H1 (cell line): ENCODE data around the gene BIN1. TPM values are rescaled to one million over a fixed set of nuclear protein-coding genes. Genes with fewer than 3 reads are reported as not detected.

Source experiments
- CBX8 ChIP-seq: fragments of 300-800, 300-1000 bp; sonication (generic); IDR thresholded peaks from 2 replicates; pipeline ENCODE4 v1.7.1; 2016; ENCODE audit warnings: low read depth, low read length, borderline replicate concordance
- FOSL1 ChIP-seq: IDR thresholded peaks from 2 replicates; pipeline ENCODE4 v1.6.1; 2011; ENCODE audit warnings: mild to moderate bottlenecking, low read depth, low read length, moderate library complexity; ENCODE audit not compliant: insufficient read depth
- KDM1A ChIP-seq: fragments of 200-600, 300-600 bp; sonication (generic); IDR thresholded peaks from 2 replicates; pipeline ENCODE4 v1.7.1; 2016; ENCODE audit warnings: mild to moderate bottlenecking, low read length, borderline replicate concordance
- RFX5 ChIP-seq: IDR thresholded peaks from 2 replicates; pipeline ENCODE4 v1.6.1; 2011; ENCODE audit warnings: low read depth, low read length, improper control_type of control experiment, borderline replicate concordance
- polyA plus RNA-seq, 7 experiments: library from polyadenylated mRNA; depleted of rRNA in 3 of 7; stranded (reverse) in 5 of 7; unstranded in 2 of 7; fragments of >200 nt in 5 of 7; fragments of 200-250 nt in 2 of 7; gene quantifications; 1 replicate in 5 of 7; 2 replicates in 1 of 7; 4 replicates in 1 of 7; pipeline versions ENCODE4 v1.2.1 to v1.2.3, GENCODE V29; 2011 to 2013; ENCODE audit warnings: missing spikeins in 2 of 7, mixed read lengths in 2 of 7
- total RNA-seq: library from RNA; stranded (reverse); fragmentation: NEBNext Ultra II Directional; extraction: Animal tissue kit (Norgen Biotek cat#: 25700); gene quantifications from 2 replicates; pipeline ENCODE4 v1.2.1, GENCODE V29; 2021
- TF ChIP-seq, protein P1 (sequence below), 3 experiments: IDR thresholded peaks; 1 replicate in 2 of 3; 2 replicates in 1 of 3; pipeline versions ENCODE4 v1.5.1 to v1.6.1; 2011; ENCODE audit warnings: low read length in 3 of 3, mild to moderate bottlenecking in 3 of 3, inconsistent platforms in 2 of 3, low read depth in 1 of 3, moderate library complexity in 1 of 3; ENCODE audit not compliant: insufficient read depth in 1 of 3; ENCODE audit errors: control extremely low read depth in 1 of 3
- TF ChIP-seq, protein P2 (sequence below): fragments of 300-600 bp; sonication (generic); IDR thresholded peaks from 2 replicates; pipeline ENCODE4 v1.7.1; 2012; ENCODE audit warnings: low read length, moderate library complexity, mild to moderate bottlenecking, inconsistent platforms; ENCODE audit not compliant: insufficient replicate concordance

Gene BIN1
- total and polyA plus RNA-seq, 2 of the 8 experiments (the other 6 are each of a cell fraction or from before 2014, with no cell fraction given): 23.6 to 35.6 TPM

DNA sequence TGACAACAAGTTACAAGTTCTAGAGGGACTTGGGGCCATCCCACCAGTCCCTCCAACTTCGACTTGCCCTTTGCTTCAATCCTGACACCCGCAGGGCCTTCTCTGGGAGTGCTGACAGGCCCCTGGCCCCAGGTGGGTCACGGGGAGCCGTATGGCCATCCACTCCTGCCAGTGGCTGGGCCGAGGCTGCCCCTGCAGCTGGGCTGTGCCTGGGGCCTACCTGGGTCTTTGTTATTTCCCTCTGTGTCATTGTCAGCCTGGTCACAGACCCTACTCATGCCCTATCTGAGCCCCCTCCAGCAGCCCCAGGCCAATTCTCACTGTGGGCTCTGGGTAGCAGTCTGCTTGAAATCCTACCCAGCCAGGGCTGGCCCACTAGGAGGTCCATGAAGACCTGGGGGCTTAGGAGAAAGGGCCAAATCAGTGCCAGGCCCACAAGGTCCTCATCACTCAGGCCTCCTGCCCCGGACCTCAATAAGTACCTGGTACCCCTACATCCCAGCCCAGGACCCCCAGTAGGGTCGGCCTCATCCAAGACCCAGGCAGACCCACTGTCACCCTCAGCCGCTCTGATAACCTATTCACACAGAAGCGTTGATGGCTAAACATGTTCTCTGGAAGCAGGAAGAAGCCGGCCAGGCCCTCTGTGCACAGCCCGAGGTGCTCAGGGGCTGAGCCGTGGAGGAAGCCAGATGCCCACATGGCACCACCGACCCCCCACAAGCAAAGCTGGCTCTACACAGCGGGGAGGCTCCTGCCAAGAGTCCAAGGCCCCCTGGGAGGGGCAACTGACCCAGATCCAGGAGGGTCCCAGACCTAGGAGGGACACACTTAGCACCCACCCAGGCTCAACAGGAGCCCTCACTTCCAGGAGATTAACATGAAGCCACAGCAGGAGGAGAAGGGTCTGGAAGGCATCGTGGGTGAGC lies 57.7 kb downstream of the BIN1 start (continued):
- TF ChIP-seq, protein P1, sequence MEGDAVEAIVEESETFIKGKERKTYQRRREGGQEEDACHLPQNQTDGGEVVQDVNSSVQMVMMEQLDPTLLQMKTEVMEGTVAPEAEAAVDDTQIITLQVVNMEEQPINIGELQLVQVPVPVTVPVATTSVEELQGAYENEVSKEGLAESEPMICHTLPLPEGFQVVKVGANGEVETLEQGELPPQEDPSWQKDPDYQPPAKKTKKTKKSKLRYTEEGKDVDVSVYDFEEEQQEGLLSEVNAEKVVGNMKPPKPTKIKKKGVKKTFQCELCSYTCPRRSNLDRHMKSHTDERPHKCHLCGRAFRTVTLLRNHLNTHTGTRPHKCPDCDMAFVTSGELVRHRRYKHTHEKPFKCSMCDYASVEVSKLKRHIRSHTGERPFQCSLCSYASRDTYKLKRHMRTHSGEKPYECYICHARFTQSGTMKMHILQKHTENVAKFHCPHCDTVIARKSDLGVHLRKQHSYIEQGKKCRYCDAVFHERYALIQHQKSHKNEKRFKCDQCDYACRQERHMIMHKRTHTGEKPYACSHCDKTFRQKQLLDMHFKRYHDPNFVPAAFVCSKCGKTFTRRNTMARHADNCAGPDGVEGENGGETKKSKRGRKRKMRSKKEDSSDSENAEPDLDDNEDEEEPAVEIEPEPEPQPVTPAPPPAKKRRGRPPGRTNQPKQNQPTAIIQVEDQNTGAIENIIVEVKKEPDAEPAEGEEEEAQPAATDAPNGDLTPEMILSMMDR (IDR thresholded peaks at IDR 0.05; ENCODE audit: control extremely low read depth in 1 of 3, insufficient read depth in 1 of 3, low read depth in 1 of 3, low read length in 3 of 3): no peak
- no peak for TF ChIP-seq FOSL1
- TF ChIP-seq, protein P2, sequence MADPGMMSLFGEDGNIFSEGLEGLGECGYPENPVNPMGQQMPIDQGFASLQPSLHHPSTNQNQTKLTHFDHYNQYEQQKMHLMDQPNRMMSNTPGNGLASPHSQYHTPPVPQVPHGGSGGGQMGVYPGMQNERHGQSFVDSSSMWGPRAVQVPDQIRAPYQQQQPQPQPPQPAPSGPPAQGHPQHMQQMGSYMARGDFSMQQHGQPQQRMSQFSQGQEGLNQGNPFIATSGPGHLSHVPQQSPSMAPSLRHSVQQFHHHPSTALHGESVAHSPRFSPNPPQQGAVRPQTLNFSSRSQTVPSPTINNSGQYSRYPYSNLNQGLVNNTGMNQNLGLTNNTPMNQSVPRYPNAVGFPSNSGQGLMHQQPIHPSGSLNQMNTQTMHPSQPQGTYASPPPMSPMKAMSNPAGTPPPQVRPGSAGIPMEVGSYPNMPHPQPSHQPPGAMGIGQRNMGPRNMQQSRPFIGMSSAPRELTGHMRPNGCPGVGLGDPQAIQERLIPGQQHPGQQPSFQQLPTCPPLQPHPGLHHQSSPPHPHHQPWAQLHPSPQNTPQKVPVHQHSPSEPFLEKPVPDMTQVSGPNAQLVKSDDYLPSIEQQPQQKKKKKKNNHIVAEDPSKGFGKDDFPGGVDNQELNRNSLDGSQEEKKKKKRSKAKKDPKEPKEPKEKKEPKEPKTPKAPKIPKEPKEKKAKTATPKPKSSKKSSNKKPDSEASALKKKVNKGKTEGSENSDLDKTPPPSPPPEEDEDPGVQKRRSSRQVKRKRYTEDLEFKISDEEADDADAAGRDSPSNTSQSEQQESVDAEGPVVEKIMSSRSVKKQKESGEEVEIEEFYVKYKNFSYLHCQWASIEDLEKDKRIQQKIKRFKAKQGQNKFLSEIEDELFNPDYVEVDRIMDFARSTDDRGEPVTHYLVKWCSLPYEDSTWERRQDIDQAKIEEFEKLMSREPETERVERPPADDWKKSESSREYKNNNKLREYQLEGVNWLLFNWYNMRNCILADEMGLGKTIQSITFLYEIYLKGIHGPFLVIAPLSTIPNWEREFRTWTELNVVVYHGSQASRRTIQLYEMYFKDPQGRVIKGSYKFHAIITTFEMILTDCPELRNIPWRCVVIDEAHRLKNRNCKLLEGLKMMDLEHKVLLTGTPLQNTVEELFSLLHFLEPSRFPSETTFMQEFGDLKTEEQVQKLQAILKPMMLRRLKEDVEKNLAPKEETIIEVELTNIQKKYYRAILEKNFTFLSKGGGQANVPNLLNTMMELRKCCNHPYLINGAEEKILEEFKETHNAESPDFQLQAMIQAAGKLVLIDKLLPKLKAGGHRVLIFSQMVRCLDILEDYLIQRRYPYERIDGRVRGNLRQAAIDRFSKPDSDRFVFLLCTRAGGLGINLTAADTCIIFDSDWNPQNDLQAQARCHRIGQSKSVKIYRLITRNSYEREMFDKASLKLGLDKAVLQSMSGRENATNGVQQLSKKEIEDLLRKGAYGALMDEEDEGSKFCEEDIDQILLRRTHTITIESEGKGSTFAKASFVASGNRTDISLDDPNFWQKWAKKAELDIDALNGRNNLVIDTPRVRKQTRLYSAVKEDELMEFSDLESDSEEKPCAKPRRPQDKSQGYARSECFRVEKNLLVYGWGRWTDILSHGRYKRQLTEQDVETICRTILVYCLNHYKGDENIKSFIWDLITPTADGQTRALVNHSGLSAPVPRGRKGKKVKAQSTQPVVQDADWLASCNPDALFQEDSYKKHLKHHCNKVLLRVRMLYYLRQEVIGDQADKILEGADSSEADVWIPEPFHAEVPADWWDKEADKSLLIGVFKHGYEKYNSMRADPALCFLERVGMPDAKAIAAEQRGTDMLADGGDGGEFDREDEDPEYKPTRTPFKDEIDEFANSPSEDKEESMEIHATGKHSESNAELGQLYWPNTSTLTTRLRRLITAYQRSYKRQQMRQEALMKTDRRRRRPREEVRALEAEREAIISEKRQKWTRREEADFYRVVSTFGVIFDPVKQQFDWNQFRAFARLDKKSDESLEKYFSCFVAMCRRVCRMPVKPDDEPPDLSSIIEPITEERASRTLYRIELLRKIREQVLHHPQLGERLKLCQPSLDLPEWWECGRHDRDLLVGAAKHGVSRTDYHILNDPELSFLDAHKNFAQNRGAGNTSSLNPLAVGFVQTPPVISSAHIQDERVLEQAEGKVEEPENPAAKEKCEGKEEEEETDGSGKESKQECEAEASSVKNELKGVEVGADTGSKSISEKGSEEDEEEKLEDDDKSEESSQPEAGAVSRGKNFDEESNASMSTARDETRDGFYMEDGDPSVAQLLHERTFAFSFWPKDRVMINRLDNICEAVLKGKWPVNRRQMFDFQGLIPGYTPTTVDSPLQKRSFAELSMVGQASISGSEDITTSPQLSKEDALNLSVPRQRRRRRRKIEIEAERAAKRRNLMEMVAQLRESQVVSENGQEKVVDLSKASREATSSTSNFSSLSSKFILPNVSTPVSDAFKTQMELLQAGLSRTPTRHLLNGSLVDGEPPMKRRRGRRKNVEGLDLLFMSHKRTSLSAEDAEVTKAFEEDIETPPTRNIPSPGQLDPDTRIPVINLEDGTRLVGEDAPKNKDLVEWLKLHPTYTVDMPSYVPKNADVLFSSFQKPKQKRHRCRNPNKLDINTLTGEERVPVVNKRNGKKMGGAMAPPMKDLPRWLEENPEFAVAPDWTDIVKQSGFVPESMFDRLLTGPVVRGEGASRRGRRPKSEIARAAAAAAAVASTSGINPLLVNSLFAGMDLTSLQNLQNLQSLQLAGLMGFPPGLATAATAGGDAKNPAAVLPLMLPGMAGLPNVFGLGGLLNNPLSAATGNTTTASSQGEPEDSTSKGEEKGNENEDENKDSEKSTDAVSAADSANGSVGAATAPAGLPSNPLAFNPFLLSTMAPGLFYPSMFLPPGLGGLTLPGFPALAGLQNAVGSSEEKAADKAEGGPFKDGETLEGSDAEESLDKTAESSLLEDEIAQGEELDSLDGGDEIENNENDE: no peak
- TF ChIP-seq RFX5: no peak
- TF ChIP-seq KDM1A: no peak
- no peak for TF ChIP-seq CBX8
